Ecto neural progenitor cell (in vitro differentiated cells): ENCODE data around the gene GLYATL1.
A peak's percentile ranks its signal among the peaks of the same experiment; 100 is the strongest.

Experiments
- DNase-seq: peaks from one replicate; pipeline ENCODE4 v3.0.0-alpha.2; 2018; ENCODE audit warnings: low spot score

The GLYATL1 gene, protein sequence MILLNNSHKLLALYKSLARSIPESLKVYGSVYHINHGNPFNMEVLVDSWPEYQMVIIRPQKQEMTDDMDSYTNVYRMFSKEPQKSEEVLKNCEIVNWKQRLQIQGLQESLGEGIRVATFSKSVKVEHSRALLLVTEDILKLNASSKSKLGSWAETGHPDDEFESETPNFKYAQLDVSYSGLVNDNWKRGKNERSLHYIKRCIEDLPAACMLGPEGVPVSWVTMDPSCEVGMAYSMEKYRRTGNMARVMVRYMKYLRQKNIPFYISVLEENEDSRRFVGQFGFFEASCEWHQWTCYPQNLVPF

DNA sequence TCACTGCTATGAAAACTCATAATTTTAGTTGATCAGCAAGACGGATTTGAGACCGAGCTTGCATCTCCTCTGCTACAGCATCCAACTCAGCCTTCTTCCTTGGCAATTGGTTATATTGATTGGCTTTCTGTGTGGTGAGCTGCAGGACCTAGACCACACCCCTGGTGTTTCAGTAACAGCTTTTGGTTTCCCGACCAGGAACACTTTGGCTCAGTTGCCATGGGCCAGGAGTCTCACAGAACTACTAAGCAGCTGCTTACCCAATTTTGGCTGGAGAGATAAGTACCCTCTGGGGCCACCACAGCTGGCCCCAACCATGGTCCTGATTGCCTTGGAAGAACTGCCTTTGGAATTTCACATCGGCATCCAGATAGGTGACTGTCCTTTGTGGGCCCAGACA is at the start of gene GLYATL1:
GLYATL1 (plus strand) TSS at position 212 of the 400 bp plus-strand sequence. CDS start 7,600 bp downstream, outside the sequence.
- no peak for DNase-seq

DNA sequence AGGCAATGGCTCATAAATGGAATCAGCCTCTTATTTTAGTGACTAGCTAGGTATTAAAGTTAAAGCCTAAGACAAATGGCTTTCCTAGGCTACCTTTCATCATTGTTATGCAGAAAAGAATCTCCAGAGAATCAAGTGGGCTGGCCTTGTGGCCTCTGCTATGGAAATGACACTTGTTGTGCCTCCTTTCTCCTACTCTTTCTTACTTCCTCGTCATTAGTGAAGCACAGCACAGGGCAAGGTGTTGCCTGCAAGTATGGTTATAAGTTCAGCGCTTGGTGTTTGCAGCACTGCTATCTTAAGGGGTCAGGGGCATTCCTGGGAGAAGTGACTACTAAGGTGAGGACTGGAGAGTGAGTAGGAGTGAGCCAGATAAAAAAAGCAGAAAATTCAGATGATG is 45.4 kb upstream of the GLYATL1 start:
- DNase-seq: no peak

DNA sequence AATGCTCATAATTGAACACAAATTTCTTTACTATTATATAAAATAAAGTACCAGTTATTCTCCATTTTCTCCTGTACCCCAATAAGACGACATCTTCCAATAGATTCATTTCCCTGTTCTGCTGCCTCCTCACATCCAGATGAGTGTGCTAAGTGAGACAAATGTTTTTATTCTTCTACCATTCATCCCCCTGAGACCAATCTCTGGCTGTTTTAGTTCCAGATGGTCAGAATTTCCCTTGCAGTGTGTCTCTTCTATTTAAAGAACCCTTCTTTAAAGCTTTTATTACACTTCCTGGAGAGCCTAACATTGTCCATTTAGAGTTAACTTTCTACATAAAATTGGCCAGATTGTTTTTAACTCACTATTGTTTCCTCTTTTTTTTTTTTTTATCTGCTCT is 41.2 kb upstream of the GLYATL1 start:
- DNase-seq: no peak

DNA sequence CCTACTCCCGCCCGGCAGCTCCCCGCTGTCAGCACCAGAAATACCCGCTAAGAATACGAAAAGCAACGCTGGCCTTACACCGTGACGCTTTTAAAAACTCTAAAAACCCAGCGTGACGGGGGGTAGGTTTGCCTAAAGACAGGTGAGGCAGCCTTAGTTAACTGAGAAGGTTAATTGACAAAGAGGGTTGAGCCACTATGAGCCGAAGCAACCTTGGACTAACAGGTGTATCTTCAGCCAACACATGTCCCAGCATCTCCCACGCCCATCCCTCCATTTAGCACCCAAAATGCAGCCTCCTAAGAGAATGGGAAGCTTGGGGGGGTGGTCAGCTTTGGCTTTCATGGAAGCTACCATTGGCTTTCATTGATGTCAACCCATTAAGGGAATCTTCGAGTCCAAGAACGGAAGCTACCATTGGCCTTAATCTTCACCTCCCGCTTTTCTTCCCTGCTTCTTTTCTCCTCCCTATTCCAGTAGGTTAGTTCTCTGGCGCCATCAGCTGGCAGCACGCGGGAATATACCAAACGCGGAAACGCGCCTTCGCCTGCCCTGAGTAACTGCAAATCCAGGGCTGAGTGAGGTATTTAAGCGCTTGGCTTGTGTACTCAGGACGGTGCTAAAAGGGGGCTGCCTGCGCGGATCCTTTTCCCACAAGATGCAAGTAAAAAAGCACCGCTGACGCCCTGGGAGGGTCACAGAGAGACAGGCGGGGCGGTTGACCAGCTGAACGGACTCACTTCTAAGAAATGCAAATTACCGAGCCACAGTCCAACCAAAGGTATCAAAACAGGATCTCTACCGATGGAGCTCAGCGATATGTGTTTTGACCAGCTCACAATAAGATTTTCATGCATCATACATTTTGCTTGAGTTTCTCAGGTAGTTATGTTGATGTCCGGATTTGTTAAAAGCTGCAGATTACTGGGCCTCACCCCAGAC is 38.5 kb upstream of the GLYATL1 start:
- DNase-seq: peak; percentile 91

DNA sequence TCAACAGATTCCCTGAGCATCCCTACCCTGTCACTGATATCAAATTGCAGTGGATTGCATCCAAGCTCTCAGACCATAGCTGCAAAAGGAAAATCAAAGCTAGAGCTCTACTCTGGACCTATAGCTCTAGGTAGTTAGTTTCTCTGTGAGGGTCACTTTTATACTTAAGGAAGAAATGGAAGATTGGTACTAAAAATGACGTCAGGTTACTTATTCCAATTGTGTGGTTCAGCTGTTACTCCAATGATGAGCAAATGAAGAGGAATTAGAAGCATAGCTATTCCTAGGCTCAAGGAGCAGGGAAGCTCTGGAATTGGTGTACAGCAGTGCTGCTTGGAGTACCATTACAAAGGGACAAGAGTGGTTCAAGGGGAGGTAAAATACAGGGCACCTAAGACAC is 36.4 kb upstream of the GLYATL1 start:
- DNase-seq: no peak

DNA sequence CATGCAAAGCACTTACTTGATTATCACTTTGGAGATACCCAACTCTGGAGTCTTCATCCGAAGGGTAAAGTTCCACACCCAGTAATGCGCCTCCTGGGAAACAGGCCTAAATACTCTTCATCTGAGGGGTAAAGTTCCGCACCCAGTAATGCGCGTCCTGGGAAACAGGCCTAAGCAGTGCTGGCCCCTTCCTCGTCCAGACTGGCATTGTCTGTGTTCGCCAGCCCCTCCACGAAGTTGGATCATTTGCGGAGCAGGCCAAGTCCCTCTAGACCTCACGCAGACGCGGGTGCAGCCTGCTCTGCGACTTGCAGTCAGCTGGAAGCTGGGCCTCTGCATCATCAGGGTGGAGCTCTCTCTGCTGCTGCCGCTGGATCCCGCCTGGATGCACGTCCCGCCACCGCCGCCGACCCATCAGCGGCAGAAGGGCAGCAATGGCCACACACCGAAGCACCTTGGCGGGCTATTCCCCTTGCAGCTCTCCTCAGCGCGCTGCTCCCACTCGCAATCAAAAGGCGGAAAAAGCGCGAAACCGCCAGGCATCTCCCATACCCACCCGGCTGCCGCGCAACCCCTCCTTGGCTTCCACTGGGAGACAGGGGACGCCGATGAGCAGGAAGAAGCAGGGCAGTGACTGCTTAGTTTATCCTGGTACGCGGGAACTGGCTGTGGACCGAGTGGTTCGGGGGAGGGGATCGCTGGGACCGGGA is 34.1 kb upstream of the GLYATL1 start:
- DNase-seq: peak; percentile 86

DNA sequence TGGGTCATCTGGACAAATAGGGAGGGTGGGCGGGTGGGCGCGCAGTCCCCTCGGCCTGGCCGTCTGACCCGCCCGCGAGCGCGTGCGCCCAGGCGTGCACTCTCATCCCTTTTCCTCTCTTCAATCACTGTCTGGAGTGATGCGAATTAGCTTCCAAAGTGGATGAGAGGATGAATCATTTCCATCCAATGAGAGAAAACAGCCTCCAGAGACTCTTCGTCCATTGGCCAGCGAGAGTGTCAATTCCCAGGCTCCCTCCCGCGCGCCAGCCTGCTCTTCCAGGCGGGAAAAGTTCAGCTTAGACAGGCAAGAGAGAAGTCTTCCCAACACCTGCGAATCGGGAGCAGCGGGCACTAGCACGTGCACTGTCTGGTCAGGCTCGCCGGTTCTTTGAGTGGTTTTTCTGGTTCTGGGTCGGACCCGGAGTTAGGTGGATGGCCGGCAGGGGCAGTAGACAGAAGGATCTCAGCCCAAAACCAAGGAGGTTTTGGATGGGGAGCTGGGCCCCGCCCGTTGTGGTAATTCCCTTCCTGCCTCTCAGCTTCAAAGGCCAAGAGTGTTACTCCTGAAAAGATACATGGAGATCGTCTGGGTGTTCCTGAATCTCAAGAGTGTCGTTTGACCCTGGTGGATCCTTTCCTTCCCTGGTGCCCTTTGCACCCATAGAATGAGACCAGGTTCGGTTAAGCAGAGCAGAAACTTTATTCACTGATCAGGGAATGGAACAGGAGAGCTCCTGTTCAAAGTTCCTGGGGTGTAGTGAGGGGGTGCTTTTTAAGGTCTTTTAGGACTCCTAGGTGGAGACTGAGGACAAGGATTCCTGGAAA is 33.4 kb upstream of the GLYATL1 start:
- no peak for DNase-seq

DNA sequence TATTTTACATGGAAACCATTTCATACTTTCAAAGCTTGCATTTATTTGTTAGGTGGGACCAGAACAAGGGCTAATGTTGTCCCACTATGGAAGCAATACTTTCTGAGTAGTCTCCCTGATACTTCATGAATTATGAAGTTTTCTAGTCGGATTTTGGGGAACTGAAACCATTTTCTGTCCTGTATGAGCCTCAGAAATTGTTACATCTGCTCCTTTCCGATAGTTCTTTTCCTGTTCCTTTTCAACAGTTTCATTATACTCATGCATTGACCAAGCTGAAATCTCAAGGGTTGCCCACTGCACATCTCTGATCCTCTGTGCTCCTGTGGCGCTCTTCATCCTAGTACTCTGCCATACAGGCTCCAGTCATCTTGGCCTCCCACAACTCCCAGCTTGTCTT is 31.5 kb upstream of the GLYATL1 start:
- DNase-seq: no peak

DNA sequence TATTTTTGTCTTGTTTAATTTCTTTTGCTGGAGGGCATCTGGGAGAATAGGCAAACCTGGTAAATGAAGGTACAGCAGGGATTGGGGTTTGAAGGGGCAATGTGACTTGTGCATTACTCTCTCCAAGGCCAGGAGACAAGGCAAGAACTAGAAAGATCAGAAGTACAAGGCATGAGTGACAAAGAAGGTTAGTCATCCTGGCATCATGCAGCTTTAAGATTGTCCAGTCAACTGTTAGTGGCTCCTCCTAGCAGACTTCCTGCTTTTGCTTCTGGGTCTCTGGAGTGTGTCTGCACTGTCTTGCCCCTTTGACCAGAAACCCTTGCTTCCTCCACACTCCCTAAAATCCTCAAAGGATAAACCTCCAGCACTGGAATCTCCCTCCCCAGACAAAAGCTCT is 27.2 kb upstream of the GLYATL1 start:
- no peak for DNase-seq

DNA sequence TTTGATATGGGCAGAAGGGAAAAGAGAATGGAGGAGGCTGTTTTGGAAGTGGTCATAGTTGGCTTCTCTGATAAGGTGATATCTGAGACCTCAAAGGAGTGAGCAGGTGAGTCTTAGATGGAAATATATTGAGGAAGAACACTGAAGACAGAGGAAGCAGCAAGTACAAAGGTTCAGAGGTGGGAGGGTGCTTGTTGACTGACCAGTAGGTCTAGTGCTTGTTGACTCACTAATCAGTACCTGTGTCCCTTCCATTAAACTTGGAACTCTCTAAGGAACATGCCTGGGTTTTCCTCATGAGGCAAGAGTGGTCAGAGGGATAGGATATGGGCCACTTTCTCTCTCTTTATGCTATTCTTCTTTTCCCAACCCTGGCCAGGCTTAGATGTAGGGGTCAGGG is 25.6 kb upstream of the GLYATL1 start:
- DNase-seq: no peak

DNA sequence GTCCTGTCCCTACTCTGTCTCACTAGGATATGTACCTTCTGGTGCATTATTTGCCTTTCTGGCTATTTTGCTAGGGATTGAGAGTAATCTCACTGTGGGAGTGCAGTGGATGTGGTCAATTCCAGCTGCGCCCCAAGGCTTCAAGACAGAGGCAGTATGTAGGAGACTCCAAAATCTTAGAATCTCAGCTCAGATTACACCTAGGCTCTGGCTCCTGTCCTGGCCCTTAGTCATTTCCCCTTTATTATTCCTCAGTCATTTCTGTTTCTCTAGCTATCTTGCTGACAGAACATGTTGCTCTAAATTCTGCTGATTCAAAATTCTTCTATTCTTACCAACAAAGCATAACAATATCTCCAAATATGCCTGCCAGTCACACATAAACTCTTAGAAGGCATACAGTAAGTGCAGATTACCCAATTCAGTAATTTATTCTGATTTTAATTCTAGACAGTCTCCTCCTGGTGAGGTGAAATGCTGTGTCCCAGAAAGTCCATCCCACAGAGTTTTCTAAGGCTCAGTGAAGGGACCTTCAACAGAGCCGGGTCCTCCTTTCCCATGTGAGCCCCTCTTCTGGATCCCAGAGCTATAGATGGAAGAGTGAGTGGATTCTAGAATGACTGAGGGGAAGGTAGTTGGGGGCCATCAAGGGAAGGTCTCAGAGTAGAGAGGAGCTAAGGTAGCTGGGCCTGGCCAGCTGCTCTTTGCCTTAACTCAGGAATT is 24.3 kb upstream of the GLYATL1 start:
- no peak for DNase-seq

DNA sequence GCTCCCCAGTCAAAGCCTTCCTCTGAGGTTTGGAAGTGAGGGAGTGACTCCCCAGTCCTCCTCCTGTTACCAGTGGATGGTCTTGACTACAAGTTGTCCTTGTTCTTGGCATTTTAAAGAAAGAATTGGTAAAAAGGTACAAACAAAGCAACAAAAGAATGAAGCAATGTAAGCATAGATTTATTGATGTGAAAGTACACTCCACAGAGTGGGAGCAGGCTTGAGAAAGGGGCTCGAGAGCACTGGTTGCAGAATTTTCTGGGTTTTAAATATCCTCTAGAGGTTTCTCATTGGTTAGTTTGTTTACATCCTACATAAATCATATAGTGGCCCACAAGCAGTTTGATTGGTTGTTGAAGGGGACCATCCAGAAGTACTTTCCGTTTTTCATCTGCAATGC is 22.7 kb upstream of the GLYATL1 start:
- no peak for DNase-seq

DNA sequence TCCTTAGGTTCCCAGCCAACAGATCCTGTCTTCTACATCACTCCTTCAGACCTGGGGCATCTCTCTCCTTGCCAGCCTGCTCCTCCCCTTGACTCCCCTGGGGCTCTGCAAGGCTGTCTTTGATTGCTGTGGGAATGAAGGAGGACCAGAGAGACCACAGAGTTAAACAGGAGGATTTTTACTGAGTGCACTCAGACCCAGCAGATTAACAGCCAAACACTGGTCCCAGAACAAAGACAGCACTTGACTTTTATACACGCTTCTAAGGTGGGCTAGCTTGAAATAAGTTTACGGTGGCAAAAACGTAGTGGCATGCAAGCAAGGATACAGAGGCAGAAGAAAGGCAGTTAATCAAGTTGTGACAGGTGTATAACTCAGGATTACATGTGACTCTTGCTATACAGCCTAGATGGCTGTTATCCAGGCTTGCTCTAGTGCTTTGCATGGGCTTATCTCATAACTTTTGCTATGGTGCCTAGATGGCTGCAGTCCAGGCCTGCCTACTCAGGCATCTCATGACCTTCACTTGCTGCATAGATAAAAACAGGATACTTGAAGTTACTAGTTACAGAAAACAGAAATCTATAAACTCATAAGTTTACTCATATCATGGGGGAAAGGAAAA is 22.0 kb upstream of the GLYATL1 start:
- no peak for DNase-seq

DNA sequence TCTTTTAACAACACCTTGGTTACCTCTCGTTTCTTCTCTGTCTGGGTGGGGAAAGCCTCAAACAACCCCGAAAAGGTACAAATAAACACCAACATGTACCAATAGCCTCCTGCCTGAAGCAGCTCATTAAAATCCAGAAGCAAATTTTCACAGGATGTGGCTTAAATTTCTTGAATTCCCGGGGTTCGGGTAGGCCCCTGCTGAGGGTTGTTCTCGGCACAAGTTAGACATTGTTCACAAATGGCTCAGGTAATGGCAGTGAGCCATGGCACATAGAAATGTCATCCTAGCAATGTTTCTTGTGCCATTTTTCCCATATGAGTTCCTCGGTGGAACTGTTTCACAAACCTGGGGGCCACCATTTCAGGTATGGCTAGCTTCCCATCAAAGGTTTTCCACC is 19.7 kb upstream of the GLYATL1 start:
- no peak for DNase-seq

DNA sequence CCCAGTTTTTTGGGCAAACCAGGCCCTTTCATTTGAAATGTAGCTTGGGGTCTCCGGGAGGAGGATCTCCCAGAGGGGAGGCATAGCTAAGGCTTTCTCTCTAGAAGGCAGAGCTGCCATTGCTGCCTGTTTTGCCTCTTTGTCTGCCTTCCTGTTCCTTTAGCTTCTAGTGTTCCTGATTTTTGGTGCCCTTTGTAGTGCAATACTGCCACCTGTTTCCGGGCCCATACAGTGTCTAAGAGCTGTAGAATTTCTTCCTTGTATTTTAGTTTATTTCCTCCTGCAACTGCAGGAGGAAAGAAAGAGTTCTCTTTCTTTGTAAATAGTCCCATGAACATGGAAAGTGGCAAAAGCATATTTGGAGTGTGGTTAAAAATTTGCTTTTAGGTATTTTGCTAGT is 19.3 kb upstream of the GLYATL1 start:
- DNase-seq: no peak

DNA sequence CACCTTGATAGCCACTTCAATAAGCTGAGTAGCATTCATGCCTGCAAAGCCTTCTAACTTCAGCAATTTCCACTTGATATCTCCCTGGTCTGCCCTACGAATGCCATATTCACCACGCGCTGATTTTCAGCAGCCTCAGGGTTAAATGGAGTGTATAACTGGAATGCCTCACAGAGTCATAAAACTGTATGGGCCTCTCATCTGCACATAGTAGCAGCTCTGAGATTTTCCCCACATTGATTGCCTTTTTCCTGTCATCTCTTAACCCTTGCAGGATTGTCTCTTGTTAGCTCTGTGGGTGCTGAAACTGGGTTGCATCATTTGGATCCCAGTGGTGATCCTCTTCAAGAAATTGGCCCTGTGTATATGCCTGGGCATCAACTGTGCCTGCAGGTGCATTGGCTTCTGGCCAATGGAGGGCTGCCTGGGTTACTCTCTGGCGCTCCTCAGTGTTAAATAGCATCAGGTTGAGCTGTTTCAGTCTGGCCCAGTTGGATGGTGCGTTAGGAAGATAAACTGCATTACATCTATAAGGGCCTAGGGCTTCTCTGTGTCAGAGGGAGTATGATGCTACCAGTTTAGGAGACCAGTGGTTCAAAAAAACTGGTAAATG is 17.4 kb upstream of the GLYATL1 start:
- no peak for DNase-seq

DNA sequence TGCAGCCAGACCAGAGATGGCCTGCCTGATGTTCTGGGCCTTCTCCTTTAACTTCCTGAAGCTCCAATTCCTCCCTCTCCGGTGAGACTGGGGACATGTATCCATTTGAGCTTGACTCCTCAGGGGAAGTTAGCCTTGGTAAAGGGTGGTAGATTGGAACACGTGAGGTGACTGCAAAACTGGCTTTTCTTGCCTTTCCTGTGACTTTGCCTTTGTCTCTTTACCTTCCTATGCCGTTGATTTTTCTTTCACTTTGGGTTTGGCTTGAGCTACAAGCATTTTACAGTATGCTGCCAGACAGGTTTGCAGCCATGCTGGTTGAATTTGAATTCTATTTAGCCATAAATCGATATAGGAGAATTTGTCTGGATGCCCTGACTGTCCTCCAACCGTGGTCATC is 16.8 kb upstream of the GLYATL1 start:
- no peak for DNase-seq

DNA sequence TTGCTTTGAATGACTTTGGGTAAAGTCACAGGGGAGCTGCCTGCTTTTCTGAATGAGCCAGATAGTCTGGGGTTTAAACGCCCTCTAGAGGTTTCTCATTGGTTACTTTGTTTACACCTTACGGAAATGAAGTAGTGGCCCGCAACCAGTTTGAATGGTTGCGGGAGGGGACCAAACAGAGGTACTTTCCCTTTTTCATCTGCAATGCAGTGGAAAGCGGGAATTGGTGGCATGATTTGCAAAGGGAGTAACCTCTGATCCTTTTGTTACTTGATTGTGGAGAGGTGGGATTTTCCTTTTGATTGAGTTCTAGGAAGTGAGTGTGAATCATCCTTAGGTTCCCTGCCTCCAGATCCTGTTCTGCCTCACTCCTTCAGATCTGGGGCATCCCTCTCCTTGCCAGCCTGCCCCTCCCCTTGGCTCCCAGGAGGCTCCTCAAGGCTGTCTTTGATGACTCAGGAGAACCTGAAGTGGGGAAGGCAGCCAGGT is 15.9 kb upstream of the GLYATL1 start:
- DNase-seq: no peak

DNA sequence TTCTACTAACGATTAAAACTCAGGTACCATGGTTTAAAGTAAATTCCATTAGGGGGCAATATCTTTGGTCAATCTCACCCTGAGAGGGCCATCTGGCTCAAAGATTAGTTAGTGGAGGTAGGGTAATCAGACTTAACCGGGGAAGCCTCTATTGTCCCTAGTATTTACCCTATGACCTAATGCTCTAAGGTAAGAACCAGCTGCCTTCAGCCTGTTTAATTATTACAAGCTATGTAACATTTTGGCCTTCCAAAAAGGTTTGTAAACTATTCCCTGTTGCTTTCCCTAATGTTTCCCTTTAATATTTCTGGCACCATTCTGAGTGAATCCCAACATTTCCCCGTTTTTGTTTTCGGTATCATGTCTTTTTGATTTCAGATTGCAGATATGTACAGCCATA is 15.1 kb upstream of the GLYATL1 start:
- DNase-seq: no peak

DNA sequence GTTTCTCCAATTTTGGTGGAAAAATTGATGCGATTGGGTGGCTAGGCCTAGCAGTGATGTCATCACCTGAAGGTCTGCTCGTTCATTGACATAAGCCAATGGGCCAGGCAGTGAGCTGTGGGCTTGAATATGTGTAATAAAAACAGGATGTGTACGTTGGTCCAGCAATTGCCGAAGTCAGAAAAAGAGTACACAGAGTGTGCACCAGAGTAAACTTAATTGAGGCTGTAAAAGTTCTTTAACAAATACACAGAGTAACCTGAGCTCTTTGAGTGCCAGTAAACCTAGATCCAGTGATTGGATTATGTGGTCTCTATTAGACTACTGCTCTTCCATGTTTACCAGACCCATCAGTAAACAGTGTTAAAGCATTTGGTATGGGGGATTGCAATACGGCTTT is 13.0 kb upstream of the GLYATL1 start:
- DNase-seq: no peak
